Endothelial cell of umbilical vein (primary cell): ENCODE measurements around the gene CCN6. TPM values are rescaled to one million over a fixed set of nuclear protein-coding genes. Genes with fewer than 3 reads are reported as not detected.
A peak's percentile ranks its signal among the peaks of the same experiment; 100 is the strongest.

Source experiments
- BruUV-seq: library from RNA; stranded (reverse); fragments of 400-500 nt; replicated peaks from 2 replicates; lab custom pipeline; 2021; lab: Mats Ljungman, UMichigan
- CTCF ChIA-PET: fragments of 300-600, 350-600 bp; sonication (Branson Sonifier 250); formaldehyde crosslinking; loops from one replicate; lab custom pipeline; 2021; ENCODE audit warnings: antibody characterized with exemption, inconsistent platforms; lab: Charles Lee
- POLR2A ChIA-PET: fragments of 300-600, 350-600 bp; sonication (Branson Sonifier 250); formaldehyde crosslinking; loops from one replicate; lab custom pipeline; 2021; ENCODE audit warnings: antibody characterized with exemption, inconsistent platforms; lab: Charles Lee
- DNase-seq: peaks from one replicate; pipeline ENCODE4 v3.0.0-alpha.2; 2011; ENCODE audit warnings: low read depth, low spot score
- FAIRE-seq: peaks from 2 replicates; lab custom pipeline; 2011; peaks lifted over from hg19 to GRCh38; lab: Jason Lieb, UNC
- H2AFZ ChIP-seq: 2 replicates; pipeline ENCODE4 v1.6.0; 2012; ENCODE audit warnings: low read depth, low read length, control low read depth, inconsistent platforms
- H3K27ac ChIP-seq: 2 replicates; pipeline ENCODE4 v1.5.1; 2011; ENCODE audit warnings: low read depth, mild to moderate bottlenecking, control low read depth, low read length, moderate library complexity; ENCODE audit not compliant: insufficient read depth
- H3K27me3 ChIP-seq, 2 experiments: 2 replicates each; pipeline versions ENCODE4 v1.6.0 to v1.6.1; 2011; ENCODE audit warnings: low read length in 2 of 2, mixed read lengths in 1 of 2; ENCODE audit not compliant: control insufficient read depth in 2 of 2, insufficient read depth in 2 of 2
- H3K36me3 ChIP-seq, 2 experiments: 2 replicates in 1 of 2; 3 replicates in 1 of 2; pipeline ENCODE4 v1.5.1; 2011; ENCODE audit warnings: low read length in 2 of 2, mild to moderate bottlenecking in 1 of 2, moderate library complexity in 1 of 2; ENCODE audit not compliant: control insufficient read depth in 2 of 2, insufficient read depth in 2 of 2; ENCODE audit errors: extremely low read depth in 1 of 2
- H3K4me1 ChIP-seq: 3 replicates; pipeline ENCODE4 v1.5.1; 2011; ENCODE audit warnings: mild to moderate bottlenecking, low read length; ENCODE audit not compliant: control insufficient read depth, insufficient read depth; ENCODE audit errors: extremely low read depth
- H3K4me2 ChIP-seq: 2 replicates; pipeline ENCODE4 v1.6.1; 2011; ENCODE audit warnings: low read length, control low read depth, mixed read lengths; ENCODE audit not compliant: insufficient read depth
- H3K4me3 ChIP-seq, 3 experiments: fragments of 200-600 bp in 1 of 3; sonication (generic), shearing (Covaris generic) in 1 of 3; replicated peaks in 1 of 3; 2 replicates each; pipeline ENCODE4 v1.5.1; 2011 to 2016; ENCODE audit warnings: control low read depth in 3 of 3, low read length in 3 of 3, mild to moderate bottlenecking in 2 of 3, inconsistent platforms in 1 of 3, low read depth in 1 of 3, moderate library complexity in 1 of 3; ENCODE audit not compliant: insufficient read depth in 1 of 3
- H3K79me2 ChIP-seq: 2 replicates; pipeline ENCODE4 v1.6.0; 2012; ENCODE audit warnings: low read length, inconsistent platforms; ENCODE audit not compliant: control insufficient read depth, insufficient read depth
- H3K9ac ChIP-seq: replicated peaks from 2 replicates; pipeline ENCODE3; 2011; ENCODE audit warnings: low read length, control low read depth; ENCODE audit not compliant: insufficient read depth; ENCODE audit errors: extremely low read depth
- H3K9me1 ChIP-seq: replicated peaks from 3 replicates; pipeline ENCODE4 v1.6.0; 2011; ENCODE audit warnings: mild to moderate bottlenecking, low read length; ENCODE audit not compliant: control insufficient read depth, insufficient read depth; ENCODE audit errors: extremely low read depth
- H3K9me3 ChIP-seq: replicated peaks from 2 replicates; pipeline ENCODE4 v1.5.1; 2012; ENCODE audit warnings: low read length, inconsistent platforms; ENCODE audit not compliant: control insufficient read depth, insufficient read depth
- H4K20me1 ChIP-seq: replicated peaks from 2 replicates; pipeline ENCODE3; 2011; ENCODE audit warnings: mild to moderate bottlenecking, low read length; ENCODE audit not compliant: control insufficient read depth, insufficient read depth; ENCODE audit errors: extremely low read depth
- CTCF ChIP-seq, 2 donors: IDR thresholded peaks; 1 replicate in 1 of 2; 2 replicates in 1 of 2; pipeline ENCODE4 v1.5.1; 2011; ENCODE audit warnings: low read length in 2 of 2, mild to moderate bottlenecking in 2 of 2, moderate library complexity in 2 of 2, control low read depth in 1 of 2, inconsistent platforms in 1 of 2, low read depth in 1 of 2; ENCODE audit not compliant: insufficient read depth in 1 of 2; ENCODE audit errors: extremely low read depth in 1 of 2
- EZH2 ChIP-seq: IDR thresholded peaks from 2 replicates; pipeline ENCODE4 v1.6.1; 2012; ENCODE audit warnings: borderline replicate concordance, low read depth, mild to moderate bottlenecking, moderate library complexity, low read length, inconsistent platforms; ENCODE audit not compliant: severe bottlenecking
- FOS ChIP-seq: IDR thresholded peaks from 2 replicates; pipeline ENCODE4 v1.6.1; 2011; ENCODE audit warnings: mild to moderate bottlenecking, low read length, moderate library complexity, borderline replicate concordance; ENCODE audit not compliant: insufficient read depth
- GATA2 ChIP-seq: IDR thresholded peaks from 2 replicates; pipeline ENCODE4 v1.7.0; 2011; ENCODE audit warnings: low read depth, mild to moderate bottlenecking, moderate library complexity, mixed read lengths, low read length; ENCODE audit not compliant: insufficient read length, insufficient read depth
- JUN ChIP-seq: IDR thresholded peaks from 2 replicates; pipeline ENCODE4 v1.6.1; 2011; ENCODE audit warnings: borderline replicate concordance, low read depth; ENCODE audit not compliant: insufficient read length, insufficient read depth
- MAX ChIP-seq: IDR thresholded peaks from 2 replicates; pipeline ENCODE4 v1.6.1; 2011; ENCODE audit not compliant: insufficient read depth, insufficient read length
- MYC ChIP-seq: IDR thresholded peaks from one replicate; pipeline ENCODE4 v1.6.1; 2011; ENCODE audit warnings: mild to moderate bottlenecking, low read depth, low read length
- POLR2A ChIP-seq: IDR thresholded peaks from 2 replicates; pipeline ENCODE4 v1.6.1; 2012; ENCODE audit warnings: low read depth, mild to moderate bottlenecking, control low read depth, low read length
- POLR2AphosphoS5 ChIP-seq: IDR thresholded peaks from 2 replicates; pipeline ENCODE4 v1.6.1; 2012; ENCODE audit warnings: low read depth, mild to moderate bottlenecking, control low read depth, low read length, moderate library complexity; ENCODE audit not compliant: insufficient read depth
- dilution Hi-C: fragments of 300-500 bp; cut with MboI; formaldehyde crosslinking; loops from one replicate; pipeline ENCODE4 v1.15.0; 2019; ENCODE audit warnings: low sequenced_read_pairs; ENCODE audit not compliant: extremely low pct_ligation_motif_present
- intact Hi-C: fragments of 100-400 bp; cut with micrococcal nuclease; formaldehyde crosslinking; loops from one replicate; pipeline ENCODE4 v1.10.0; 2022
- polyA plus RNA-seq, 4 experiments: library from polyadenylated mRNA; depleted of rRNA in 3 of 4; stranded (reverse) in 3 of 4; unstranded in 1 of 4; fragments of >200 nt; gene quantifications; 2 replicates each; pipeline versions ENCODE4 v1.2.1 to v1.2.3, GENCODE V29; 2011 to 2012; ENCODE audit warnings: missing spikeins in 1 of 4
- total RNA-seq: library from RNA; stranded (reverse); gene quantifications from 2 replicates; pipeline ENCODE4 v1.2.3, GENCODE V29; 2021

Gene CCN6
- total and polyA plus RNA-seq, 2 donors (not counting 3 experiments of a cell fraction or from before 2014, with no cell fraction given) = not detected

DNA sequence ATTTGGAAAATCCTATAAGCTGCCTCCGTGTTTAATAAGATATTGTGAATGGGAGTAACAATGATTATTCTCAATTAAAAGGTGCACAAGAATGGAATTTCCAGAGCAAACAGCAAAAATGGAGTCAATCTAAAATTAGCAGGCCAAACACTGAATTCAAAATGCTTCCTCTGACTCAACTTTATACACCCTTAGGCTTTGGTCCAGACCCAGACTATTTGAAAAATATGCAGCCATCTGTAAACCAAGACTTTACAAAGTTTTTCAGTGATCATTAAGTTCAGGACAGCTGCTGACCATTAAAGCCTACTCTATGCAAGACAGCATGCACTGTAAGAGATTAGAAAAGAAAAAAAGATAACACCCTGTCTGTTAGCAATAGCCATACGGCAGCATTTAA is 39.4 kb upstream of the CCN6 start:
- H3K9me1 ChIP-seq = no peaks in the 10 kb centered on the region
- H3K36me3 ChIP-seq = no peaks in the 10 kb centered on the region
- H3K9ac ChIP-seq = no peak overlapping the region
- DNase-seq (peak; percentile 43), FAIRE-seq (peak; percentile 78)
- no peaks in the 10 kb centered on the region for H3K27me3 ChIP-seq
- BruUV-seq = no TSS peak
- H3K4me1 ChIP-seq = peaks cover 16% of the 10 kb centered on the region
- H4K20me1 ChIP-seq = no peaks in the 10 kb centered on the region
- H3K9me3 ChIP-seq = no peaks in the 10 kb centered on the region
- no peak overlapping the region for H3K4me3 ChIP-seq
- intact Hi-C loops (loop anchor here (2.0 kb wide), 1 partner anchor 14 kb away; no protein-coding TSS in a partner anchor), dilution Hi-C loops (no loop called here)
- POLR2A ChIA-PET = no interaction called here
- H3K79me2 ChIP-seq = no peaks in the 10 kb centered on the region
- H3K27ac ChIP-seq = no peak overlapping the region
- TF ChIP-seq MAX (no peak), JUN (no peak), EZH2 (no peak), GATA2 (no peak)
- H2AFZ ChIP-seq = peak overlapping the region; percentile 57
- H3K4me2 ChIP-seq = no peak overlapping the region
- CTCF ChIA-PET = interaction anchor here (0.9 to 1.9 kb wide), 2 partner anchors 29 to 251 kb away, joined by 3 to 10 read pairs; no protein-coding TSS in a partner anchor

DNA sequence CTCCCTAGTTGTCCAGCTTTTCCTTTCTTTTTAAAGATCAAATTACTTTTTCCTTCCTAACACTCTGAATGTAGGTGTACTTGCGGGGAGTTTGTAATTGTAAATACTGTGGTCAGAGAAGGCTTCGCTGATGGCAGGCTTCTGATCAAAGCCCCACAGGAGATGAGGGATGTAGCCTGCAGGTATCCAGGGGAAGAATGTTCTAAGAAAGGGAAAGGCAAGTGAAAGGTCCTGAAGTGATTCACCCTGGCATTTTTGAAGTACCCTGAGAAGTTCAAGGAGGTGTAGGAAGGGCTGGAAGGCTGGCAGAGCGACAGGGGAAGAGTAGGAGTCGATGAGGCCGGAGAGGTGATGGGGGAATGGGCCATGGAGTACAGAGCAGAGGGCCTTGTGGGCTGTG is 38.2 kb upstream of the CCN6 start:
- peaks cover 16% of the 10 kb centered on the region for H3K4me1 ChIP-seq
- dilution Hi-C loops = no loop called here
- H3K9ac ChIP-seq = no peak overlapping the region
- no peaks in the 10 kb centered on the region for H3K36me3 ChIP-seq
- TF ChIP-seq CTCF (IDR thresholded peaks at IDR 0.05; ENCODE audit: extremely low read depth in 1 of 2, insufficient read depth in 1 of 2, low read depth in 1 of 2, low read length in 2 of 2) = no peak
- TF ChIP-seq GATA2 = no peak
- TF ChIP-seq POLR2AphosphoS5 = no peak
- TF ChIP-seq JUN = no peak
- TF ChIP-seq MAX = no peak
- TF ChIP-seq FOS = no peak
- TF ChIP-seq EZH2 = no peak
- TF ChIP-seq MYC = no peak
- TF ChIP-seq POLR2A = no peak
- CTCF ChIA-PET = interaction anchor here (0.8 to 1.8 kb wide), 3 partner anchors 23 to 28 kb away, joined by 3 to 4 read pairs (median 3); no protein-coding TSS in a partner anchor
- H3K4me2 ChIP-seq = no peak overlapping the region
- H3K9me1 ChIP-seq = no peaks in the 10 kb centered on the region
- no peak overlapping the region for H2AFZ ChIP-seq
- H3K27ac ChIP-seq = no peak overlapping the region
- DNase-seq (no peak), FAIRE-seq (no peak)
- no peaks in the 10 kb centered on the region for H3K79me2 ChIP-seq
- H3K4me3 ChIP-seq = no peak overlapping the region
- H4K20me1 ChIP-seq = no peaks in the 10 kb centered on the region
- BruUV-seq = no TSS peak
- no peaks in the 10 kb centered on the region for H3K9me3 ChIP-seq
- intact Hi-C loops = loop anchor here (2.0 kb wide), 1 partner anchor 13 kb away; no protein-coding TSS in a partner anchor
- no peaks in the 10 kb centered on the region for H3K27me3 ChIP-seq
- POLR2A ChIA-PET = no interaction called here
